Measurements from ENCODE around the gene GALNT4. TPM values are rescaled to one million over a fixed set of nuclear protein-coding genes. Genes with fewer than 3 reads are reported as not detected.

The GALNT4 gene
- total and polyA plus RNA-seq, 2 of the 13 experiments (the other 11 are each of a cell fraction or from before 2014, with no cell fraction given): 4.9 to 6.8 TPM

DNA sequence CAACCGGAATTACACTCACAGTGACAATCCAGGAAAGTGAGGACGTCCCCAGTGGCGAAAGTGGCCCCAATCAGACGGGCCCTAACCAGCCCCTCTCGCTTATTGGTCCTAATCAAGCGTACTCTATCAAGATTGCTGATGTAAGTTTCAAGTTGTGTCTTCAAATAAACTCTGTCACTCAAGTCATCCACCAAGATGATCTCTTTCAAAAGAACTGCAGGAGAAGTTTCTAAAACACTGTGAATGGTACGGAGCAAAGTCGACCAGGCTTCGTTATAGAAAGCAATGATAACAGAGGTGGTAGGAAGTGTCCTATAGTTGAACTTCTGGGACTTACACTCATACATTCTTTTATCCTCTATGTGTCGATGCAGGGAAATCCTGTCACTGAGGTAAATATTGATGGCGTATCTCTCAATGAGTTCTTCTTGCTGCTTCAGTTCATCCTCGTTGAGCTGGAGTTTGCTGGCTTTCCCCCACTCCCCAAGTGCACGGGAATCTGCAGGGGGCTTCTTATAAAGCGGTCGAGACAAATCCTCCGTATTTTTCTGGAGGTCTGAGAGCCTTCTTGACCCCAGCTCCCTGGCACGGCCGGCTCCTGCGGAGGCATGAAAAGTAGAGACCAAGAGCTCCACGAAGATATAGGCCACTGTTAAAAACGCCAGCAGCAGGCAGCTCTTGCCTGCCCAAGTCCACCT, 604 bp downstream of the GALNT4 start:
- Histone ChIP-seq H2AFZ (ENCODE audit: low read length) (peak overlapping the region; percentile 82), H4K20me1 (ENCODE audit: insufficient read depth, low read length) (no peaks in the 10 kb centered on the region), H3K4me1 (ENCODE audit: insufficient read depth, low read length) (peaks cover 59% of the 10 kb centered on the region), H3K27ac (ENCODE audit: extremely low read length, insufficient read depth, low read length) (peak overlapping the region; percentile 81), H3K9me3 (ENCODE audit: low read length) (no peaks in the 10 kb centered on the region), H3K9ac (ENCODE audit: insufficient read depth, low read depth, low read length) (peak overlapping the region; percentile 91), H3K36me3 (replicated peaks in 1 of 2; ENCODE audit: control insufficient read depth in 1 of 2, insufficient read depth in 2 of 2, low read length in 2 of 2) (no peaks in the 10 kb centered on the region), H3K4me3 (replicated peaks in 1 of 3; ENCODE audit: insufficient read depth in 1 of 3, low read depth in 2 of 3, low read length in 3 of 3) (peak overlapping the region; percentile 86 to 96 (median 95)), H3K27me3 (ENCODE audit: control insufficient read depth in 1 of 2, insufficient read depth in 2 of 2, low read length in 2 of 2) (no peaks in the 10 kb centered on the region), H3K79me2 (ENCODE audit: insufficient read depth, low read length) (peaks cover 49% of the 10 kb centered on the region), H3K4me2 (ENCODE audit: low read depth, low read length) (peak overlapping the region; percentile 87)
- ChIA-PET CTCF (ENCODE audit: low intra/inter-chr PET ratio, low total read pairs) (interaction anchor here (1.6 to 3.0 kb wide), 3 partner anchors 53 to 505 kb away, joined by 4 to 29 read pairs (median 5); no protein-coding TSS in a partner anchor), POLR2A (interaction anchor here (0.7 to 3.6 kb wide), 5 partner anchors 30 to 185 kb away, joined by 3 to 27 read pairs (median 3); partner anchors contain the start of gene DUSP6)
- in situ Hi-C loops (cut with HindIII; ENCODE audit: extremely low pct_ligation_motif_present, low pct_unique_long_range_greater_than_20kb): loop anchor here (10.0 kb wide), 1 partner anchor 469 kb away; no protein-coding TSS in a partner anchor
- FAIRE-seq (no peak), ATAC-seq (no peak), DNase-seq (ENCODE audit: low spot score) (no peak)
- intact Hi-C loops (cut with micrococcal nuclease; ENCODE audit: unreplicated experiment): loop anchor here (1.0 kb wide), 4 partner anchors 31 to 473 kb away; partner anchors contain the start of gene DUSP6
- TSS peak; percentile 62 for BruUV-seq (replicated peaks)
- 27% methylated on average over 19 of the region's 21 CpGs for WGBS (ENCODE audit: low lambda C conversion rate)
- TF ChIP-seq ZFP90 (CRISPR knock-in tag; IDR thresholded peaks at IDR 0.05; ENCODE audit: borderline replicate concordance): 0 out of 2 replicates have a peak, but pooled peaks have one; percentile 6
- no peak for TF ChIP-seq ZNF292 (CRISPR knock-in tag; IDR thresholded peaks at IDR 0.05; ENCODE audit: borderline replicate concordance, low read depth)
- TF ChIP-seq, protein P1, sequence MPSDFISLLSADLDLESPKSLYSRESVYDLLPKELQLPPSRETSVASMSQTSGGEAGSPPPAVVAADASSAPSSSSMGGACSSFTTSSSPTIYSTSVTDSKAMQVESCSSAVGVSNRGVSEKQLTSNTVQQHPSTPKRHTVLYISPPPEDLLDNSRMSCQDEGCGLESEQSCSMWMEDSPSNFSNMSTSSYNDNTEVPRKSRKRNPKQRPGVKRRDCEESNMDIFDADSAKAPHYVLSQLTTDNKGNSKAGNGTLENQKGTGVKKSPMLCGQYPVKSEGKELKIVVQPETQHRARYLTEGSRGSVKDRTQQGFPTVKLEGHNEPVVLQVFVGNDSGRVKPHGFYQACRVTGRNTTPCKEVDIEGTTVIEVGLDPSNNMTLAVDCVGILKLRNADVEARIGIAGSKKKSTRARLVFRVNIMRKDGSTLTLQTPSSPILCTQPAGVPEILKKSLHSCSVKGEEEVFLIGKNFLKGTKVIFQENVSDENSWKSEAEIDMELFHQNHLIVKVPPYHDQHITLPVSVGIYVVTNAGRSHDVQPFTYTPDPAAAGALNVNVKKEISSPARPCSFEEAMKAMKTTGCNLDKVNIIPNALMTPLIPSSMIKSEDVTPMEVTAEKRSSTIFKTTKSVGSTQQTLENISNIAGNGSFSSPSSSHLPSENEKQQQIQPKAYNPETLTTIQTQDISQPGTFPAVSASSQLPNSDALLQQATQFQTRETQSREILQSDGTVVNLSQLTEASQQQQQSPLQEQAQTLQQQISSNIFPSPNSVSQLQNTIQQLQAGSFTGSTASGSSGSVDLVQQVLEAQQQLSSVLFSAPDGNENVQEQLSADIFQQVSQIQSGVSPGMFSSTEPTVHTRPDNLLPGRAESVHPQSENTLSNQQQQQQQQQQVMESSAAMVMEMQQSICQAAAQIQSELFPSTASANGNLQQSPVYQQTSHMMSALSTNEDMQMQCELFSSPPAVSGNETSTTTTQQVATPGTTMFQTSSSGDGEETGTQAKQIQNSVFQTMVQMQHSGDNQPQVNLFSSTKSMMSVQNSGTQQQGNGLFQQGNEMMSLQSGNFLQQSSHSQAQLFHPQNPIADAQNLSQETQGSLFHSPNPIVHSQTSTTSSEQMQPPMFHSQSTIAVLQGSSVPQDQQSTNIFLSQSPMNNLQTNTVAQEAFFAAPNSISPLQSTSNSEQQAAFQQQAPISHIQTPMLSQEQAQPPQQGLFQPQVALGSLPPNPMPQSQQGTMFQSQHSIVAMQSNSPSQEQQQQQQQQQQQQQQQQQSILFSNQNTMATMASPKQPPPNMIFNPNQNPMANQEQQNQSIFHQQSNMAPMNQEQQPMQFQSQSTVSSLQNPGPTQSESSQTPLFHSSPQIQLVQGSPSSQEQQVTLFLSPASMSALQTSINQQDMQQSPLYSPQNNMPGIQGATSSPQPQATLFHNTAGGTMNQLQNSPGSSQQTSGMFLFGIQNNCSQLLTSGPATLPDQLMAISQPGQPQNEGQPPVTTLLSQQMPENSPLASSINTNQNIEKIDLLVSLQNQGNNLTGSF (CRISPR knock-in tag; IDR thresholded peaks at IDR 0.05): peak; percentile 51; the same call in 1 of the 2 replicates
- 0 out of 2 replicates have a peak, but pooled peaks have one; percentile 21 for TF ChIP-seq ZBTB38 (CRISPR knock-in tag; IDR thresholded peaks at IDR 0.05)
